Hematopoietic multipotent progenitor cell treated with erythropoietin and hydrocortisone succinate and interleukin-3 and kit ligand, for 8 days (in vitro differentiated cells): ENCODE data around the gene TAPT1.

Experiments
- DNase-seq: peaks from one replicate; pipeline ENCODE4 v3.0.0-alpha.2; 2015

Gene TAPT1

DNA sequence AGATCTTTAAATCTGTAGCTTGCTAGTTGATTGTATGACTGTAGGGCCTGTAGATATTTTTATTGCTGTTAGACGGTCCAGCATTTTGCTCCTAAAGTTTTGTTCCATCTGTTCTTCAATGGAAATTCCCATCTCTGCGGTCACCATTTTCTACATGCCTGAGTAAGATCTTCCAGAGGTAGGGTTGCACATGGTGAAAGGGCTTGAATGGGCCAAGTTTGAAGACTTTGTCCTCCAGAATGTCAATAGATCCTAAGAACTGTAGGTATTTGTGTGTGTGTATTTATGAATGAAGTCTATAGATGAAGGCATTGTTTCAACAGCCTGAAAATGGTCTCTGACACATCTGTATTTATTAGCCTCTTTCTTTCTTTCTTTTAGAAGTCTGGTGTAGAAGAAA lies 22.3 kb upstream of the TAPT1 start:
- DNase-seq: no peak

DNA sequence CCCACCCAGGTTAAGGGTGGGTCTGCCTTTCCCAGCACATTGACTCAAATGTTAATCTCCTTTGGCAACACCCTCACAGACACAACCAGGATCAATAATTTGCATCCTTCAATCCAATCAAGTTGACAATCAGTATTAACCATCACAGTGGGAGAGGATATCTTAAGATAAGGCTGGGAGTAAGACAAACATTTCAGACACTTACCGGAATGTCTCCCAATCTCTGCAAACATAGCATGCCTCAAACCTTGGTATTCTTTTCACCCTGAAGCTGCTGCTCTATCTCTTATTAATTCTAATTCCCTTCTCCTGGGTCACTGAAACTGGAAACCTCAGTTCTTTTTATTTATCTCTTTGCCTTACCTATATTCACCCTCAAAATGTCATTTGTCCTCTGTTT lies 19.0 kb upstream of the TAPT1 start:
- DNase-seq: no peak

DNA sequence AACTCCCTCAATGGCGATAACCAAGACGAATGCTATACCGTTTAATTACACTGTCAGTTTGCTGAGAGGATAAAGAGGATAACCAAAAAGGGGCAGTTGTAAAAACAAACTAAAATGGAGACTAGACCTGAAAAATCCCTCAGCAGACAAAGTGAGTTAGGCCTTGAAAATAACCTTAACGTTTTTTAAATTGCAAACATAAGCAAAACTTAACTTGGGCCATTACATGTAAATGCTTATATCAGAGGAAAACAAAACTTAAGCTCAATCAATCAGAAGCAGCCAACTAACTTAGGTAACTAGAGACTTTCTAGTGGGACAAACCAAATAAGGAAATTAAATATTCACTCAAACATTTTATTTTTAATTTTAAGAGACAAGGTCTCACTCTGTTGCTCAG lies 17.0 kb upstream of the TAPT1 start:
- DNase-seq: no peak

DNA sequence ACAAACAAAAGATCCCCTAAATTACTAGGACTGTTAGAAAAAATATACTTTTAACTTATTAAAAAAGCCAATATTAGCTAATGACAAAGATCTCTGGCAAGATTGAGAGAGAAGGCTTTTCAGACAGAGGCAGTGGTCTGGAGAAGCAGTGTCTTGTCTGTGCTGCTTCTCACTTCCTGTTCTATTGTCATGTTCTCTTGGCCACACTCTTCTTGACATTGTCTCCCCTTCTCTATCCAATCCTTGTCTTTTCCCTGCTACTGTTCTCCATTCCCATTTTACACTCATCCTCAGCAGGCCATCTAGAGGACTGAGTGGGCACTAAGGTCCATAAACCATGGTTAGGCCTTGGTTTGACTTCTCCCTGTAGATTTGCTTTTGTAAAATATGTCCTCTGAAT lies 14.0 kb upstream of the TAPT1 start:
- no peak for DNase-seq

DNA sequence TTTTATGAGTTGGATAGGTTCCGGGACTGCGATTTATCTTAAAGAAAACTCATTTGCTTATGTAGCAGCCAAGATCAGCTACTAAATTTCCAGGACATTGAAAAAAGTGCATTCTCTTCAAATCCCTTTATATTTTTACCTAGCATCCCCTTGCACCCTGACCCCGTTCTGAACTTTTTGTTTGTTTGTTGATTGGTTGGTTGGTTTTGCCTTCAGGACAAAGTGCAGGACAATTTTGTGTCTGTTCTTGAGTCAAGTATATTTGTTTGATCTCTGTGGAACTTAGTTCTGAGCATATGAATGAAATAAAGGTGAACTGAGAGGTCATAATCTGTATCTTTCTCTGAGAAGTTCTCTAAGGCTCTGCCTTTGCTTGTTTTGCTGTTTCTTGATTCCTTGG lies 12.8 kb upstream of the TAPT1 start:
- no peak for DNase-seq

DNA sequence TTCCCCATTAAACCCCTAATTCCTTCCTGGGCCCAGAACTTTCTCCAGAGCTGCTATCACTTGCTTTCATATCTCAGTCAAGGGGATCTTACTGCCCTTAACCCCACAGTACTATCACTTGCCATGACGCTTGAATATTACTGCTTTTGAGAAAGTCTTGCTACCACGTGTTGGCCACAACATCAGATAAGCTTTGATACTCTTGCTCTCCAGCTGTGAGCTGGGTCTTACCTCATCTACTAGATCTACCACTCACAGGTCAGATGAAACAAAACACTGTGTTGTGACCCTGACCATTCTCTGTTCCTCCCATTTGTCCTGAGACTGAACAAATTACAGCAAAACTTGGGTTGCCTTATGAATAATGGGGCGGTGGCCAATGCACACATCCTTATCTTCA lies 12.1 kb upstream of the TAPT1 start:
- DNase-seq: peak; percentile 41

DNA sequence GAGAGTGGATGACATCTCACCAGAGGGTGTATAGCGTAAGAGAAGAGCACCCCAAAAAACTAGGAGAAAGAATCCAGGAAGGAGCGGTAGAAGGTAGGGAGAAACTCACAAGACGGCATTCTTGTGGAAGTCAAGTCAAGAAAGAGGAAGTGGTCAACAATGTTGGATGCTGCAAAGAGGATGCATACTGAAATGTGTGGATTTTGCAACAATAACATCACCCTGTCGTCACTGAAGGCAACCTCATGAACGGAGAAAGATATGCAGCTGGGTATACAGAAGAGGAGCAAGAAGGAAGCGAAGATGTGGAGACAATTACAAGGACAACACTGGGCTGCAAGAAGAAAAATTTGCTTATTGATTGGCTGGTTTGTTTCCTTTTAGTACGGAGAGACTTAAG lies 11.4 kb upstream of the TAPT1 start:
- peak; percentile 26 for DNase-seq

DNA sequence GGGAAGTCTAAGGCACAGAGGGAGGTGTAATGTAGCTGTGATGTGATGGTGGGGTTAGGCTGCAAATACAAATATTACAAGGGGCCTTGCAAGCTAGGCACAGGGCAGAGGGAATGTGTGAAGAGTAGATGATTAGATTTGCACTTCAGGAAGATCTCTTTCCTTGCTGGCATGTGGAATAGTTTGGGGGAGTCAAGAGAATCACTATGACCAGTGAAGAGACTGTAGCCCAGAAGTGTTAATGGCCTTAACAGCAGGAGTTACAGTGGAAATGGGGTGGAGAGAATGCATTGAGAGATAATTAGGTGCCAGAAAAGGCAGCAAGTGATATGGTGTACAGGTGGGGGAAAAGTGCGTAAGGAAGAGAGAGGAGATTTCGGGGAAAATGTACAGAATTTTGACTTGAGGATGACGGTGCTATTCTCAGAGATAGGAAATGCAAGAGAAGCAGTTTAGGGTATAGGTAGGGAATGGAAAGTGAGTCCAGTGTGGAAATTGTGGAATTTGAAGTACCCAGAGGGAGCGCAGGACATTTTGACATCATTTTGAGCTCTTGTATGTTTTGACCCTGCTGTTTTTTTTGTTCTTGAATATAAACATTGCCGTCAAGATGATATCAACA lies 10.2 kb upstream of the TAPT1 start:
- no peak for DNase-seq

DNA sequence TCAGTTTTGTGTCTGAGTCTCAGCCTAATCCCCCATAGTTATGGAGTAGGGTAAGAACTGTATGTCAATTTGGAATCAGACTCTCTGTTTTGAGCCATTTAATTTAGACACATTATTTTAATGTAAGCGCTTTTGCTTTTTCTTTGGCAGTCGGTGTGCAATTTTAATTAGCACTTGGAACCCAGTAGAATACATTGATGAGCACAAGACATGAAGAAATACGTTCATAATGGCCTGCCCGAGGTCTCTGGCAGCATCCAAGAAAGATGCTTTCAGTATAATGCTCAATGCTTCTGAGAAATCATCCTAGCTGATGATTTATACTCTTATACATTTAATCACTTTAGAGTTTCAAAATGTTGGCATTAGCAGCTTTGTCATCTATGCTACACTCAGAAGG lies 8.9 kb upstream of the TAPT1 start:
- no peak for DNase-seq

DNA sequence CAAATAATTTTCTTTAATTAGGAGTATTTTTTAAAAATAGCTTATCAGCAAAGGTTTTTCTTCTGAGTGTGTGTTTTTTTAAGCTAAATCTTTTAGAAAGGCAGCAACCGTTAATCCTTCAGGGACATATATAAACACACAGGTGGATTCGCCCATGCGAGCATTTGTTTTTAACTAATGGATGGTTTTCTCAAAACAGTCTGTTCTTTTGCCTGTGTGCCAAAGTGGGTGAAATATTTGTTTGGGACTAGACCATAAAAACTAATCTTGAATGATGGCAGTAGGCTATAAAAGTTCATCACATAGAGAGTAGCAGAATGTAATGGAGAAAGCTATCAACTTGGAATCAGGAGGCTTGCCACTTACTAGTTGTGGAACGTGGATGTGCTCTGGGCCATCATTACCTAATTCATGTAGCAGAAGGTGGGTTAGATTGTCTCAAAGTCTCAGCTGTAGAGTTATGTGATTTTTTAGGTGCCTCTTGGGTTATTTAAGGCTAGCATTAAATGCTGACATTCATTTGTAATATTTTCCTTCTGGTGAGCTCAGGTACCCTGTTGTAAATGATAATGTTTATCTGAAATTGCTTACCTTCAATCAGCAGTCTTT lies 7.4 kb upstream of the TAPT1 start:
- DNase-seq: no peak

DNA sequence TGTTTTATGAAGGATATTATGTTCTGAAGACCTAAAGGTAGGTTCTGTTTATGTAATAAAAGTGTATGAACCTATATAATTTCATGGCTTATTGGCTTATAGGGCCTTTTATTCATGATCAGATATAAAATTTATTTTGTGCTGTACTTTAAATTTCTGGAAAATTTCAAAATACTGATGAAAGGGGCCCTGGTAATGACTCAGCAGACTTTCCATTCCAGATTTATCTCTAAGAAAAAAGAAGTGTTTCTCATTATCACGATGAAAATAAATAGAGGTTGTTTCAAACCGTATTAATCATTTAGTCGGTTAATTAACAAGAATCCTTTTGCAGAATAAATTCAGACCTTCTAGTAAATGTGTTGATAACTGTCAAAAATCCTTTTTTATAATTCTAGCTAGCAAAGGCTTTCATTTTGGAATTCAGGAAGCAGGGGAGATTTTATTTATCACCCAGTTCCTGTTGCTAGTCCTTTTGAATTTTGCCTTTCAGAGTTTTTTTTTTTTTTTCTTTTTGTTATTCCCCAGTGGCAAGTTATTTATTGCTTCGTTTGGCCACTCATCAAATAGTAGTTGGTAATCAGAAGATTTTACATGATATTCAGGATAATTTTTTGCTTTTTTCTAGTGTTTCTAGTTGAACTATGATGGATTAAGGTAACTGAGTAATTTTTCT lies 5.4 kb upstream of the TAPT1 start:
- peak; percentile 27 for DNase-seq

DNA sequence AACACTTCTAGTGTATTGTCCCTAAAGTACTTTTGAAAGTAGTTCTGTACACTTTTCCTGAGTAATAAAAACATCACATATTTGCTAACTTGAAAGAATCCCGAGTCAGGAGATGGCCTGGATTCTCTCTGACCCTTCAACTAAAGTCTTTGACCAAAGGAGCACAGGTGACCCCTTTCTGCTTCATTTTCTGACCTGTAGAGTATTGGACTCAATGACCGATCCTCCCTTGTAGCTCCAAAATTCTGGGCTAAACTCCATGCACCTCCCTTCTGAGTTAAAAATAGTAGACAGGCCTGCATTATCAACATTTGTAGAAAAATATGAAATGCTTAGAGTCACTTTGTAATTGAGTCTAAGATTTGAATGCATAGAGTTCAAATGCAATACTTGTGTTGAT lies 4.0 kb upstream of the TAPT1 start:
- no peak for DNase-seq

DNA sequence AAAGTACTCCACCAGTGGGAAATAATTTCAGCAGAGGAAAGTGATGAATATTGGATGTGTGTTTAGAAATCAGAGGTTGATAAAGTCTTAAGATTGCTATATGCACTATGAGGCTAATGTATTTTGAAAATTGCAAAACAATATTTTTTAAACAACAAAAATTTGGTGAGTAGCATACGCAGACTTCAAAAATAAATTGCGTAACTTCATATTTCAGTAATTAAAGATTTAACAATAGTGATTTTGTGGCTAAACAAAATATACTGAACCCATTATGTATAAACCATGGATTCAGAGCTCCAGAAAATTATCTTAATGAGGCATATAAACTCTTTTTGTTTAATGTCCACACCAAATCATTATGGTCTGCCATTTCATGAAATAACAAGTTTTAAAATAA lies 3.3 kb upstream of the TAPT1 start:
- DNase-seq: no peak

DNA sequence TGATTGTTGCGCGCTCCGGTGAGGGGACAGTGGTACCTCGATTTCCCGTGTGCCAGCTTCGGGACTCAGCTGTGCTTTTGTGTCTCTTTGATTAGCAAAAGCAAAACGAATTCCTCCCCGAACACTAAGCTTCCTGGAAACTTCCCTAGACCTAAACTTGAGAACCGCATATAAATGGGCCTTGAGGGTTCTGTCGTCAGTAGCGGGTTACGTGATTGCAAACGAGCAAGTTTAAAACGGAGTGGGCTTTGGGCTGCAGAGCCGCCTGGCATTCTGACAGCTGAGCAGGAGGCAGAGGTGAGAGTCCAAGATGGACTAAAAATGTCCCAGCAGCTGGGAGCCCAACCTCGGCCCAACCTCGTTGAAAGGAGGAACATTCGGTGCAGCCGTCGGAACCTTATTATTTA lies 1.2 kb upstream of the TAPT1 start:
- peak; percentile 43 for DNase-seq

DNA sequence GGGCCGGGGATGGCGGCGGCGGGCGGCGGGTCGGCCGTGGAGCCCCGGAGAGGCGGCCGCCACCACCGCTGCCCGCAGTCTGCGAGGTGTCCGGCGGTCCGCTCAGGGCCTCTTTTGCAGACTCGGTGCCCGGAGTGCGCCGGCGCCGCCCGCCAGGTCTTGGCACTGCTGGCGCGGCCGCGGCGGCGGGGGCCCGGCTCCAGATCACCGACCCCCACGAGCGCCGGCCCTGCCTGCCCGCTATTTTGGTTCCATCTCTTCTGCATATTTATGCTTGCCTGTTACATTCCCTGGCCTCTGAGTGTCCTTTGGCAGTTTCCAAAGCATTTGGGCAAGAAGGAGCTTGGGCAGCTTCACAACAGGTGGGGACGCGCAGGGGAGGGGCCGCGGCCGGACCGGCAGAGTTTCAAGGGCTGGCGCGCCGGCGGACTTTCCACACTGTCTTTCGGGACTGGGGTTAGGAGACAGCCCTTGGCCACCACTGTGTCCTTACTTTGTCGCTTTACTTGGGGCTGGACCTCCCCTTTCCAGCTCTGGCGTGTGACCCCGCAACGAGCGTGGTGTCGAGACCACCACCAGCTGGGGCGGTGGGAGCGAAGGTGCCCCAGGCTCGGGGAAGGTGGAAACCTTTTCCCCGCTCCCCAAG lies 668 bp upstream of the TAPT1 start:
- DNase-seq: peak; percentile 44

DNA sequence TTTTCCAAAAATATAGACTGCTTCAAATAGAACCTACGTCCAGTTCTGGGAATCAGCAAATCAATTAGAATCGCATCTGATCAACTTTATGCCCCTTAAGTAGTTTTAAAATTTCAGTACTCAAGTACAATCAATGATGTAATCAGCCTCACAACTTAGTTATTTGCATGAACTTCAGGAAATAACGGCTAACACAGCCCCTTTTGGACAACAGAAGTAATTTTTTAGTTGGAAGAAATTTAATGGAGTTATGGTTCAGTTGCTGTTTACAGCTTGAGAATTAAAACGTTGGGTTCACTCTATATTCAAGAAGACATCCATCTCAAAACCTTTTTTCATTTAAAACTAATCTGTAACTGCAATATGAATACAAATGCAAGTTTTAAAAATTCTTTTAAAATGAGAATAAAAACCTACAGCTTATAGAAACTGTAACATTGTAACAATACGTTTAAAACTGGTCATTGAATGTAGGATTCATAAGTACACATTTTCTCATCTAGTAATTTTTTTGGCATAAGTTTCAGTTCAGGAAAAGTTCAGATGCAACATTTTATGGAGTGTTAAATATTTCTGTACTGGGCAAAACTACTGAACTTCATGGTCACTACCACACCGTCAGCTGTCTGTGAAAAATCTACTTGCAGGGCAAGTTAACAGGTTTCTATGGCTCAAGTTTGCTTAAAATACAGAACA lies 956 bp downstream of the TAPT1 start:
- peak; percentile 66 for DNase-seq

DNA sequence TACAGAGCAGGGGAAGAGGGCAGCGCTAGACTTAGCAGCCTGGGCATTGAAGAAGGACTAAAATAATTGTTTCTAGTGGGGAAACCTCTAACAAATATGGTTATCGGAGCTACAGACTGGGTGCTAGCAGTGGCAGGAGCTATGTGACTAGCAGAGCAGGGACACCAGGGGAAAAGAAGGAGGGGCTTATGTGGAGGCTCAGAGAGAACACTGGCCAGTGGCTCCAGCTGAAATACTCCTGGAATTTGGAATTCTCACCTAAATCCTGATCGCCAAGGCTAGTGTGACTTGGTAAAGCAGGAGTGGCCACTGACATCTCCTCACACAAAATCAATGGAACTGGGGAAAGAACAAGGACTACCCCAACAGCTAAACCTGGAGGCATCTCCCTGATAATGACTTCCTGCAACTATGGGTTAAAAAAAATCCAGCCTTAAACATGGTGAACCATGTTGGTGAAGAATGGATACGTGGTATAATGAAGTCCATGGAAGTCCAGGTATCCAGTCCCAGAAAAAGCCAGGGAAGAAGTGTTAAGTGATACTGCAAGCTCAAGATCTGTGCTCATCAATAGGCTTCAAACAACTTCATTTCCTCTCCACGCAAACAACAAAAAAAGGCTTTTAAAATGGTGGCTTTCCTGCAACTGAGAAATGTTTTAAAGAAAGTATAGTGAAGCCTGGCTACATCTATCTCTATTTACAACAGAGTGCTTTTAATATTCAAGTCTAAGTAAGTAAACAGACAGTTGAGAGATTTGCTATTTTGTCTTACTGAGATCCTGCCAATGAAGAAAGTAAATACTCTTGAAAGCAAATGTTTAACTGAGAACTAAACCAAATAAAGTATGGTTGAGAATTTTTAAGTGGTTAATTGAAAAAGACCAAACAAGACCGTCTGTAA lies 1.8 kb downstream of the TAPT1 start:
- DNase-seq: peak; percentile 34

DNA sequence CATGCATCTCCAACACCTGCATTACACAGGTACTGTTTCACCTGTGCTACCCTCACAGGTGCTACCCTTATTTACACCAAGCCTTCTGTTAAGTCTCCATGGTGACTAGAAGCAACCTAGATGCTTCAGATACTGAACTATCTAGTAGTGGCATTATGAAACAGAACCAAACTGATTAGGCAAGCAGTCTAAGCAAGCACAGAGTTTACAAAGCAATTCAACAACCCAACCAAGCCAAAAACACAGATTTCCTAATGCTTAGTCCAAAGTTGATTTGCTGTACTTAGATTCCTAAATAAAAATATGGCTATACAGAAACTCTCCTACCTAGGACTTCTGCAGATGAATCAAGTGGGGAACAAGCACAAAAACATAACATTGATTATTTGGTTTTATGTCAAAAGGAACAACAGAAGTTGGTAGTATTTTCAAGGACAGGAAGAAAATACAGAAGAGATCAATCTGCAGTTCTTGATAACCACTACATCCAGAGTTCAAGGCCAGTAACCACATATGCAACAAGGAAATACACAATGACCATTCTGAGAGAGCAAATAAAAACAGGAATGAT lies 3.2 kb downstream of the TAPT1 start:
- peak; percentile 9 for DNase-seq

DNA sequence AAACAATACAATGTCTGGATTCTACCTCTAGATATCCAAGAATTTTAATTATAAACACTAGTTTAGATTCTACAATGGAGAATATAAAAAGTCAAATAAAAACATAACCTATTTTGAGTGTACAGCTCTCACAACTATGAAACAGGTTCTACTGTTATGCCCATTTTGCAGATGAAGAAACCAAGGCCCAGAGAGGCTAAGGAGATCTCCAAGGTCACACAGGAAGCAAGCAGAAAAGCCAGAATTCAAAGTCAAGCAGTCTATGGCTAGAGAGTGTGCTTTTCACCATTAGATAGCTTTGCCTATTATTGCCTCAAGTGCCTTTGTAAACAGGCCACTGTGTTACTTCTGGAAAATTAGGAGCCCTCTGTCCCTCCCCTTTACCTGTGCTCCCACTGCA lies 7.3 kb downstream of the TAPT1 start:
- no peak for DNase-seq

DNA sequence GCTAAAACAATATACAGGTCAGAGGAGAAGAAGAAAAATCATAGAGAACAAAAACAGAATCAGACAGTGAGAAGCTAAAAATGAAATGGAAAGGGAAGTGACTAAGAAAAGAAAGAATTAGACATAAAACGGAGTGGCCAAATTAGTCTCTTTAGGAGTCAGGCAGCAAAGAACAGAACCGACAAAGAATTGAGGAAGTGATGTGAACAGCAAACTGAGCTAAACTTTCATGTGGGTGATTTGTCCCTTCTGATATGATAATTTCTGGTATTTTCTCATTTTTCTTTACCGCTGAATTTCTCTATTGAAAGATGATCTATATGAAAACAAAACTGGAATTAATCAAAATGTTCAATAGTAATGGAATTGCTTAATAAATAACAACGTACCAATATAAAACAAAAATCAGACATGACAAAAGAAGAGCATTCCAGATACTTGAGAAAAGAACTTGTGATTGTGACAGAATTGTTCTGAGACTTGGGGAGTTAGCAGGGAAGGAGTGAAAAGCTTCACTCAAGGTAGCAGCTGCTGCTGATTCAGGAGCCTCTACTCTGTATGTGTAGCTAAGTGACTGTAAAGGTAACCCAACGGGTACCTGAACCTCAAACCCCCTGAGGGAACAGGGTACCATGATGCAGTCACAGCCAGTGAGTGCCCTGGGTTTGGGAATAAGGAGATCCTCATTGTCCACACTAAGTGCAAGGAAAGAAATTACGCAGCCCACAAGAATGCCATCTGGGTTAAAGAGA lies 8.8 kb downstream of the TAPT1 start:
- no peak for DNase-seq

DNA sequence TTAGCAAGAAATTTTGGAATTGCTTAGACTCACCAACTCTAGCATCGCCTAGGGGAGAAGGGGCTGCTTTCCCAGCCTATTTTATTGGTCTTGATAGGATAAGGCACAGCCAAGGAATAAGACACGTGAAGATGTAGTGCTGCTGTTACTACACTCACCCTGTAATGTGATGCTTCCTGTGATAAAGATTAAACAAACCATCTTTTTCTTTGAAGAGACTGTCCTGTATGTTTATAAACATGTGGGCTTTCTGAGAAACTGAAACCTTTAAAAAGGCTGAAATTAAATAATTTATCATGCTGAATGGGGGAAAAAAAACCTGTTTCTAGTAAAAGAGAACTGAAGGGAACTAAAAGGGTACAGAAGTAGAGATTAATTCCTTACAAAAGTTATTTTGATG lies 13.2 kb downstream of the TAPT1 start:
- no peak for DNase-seq
